Esophagus squamous epithelium (tissue), 4 donors: ENCODE data around the gene SPP1.

Experiments used
- POLR2A ChIP-seq, 4 donors: fragments of 450-650 bp; IDR thresholded peaks; one replicate each; pipeline ENCODE4 v1.6.1; 2017; ENCODE audit warnings: antibody characterized with exemption in 4 of 4, mild to moderate bottlenecking in 4 of 4, moderate library complexity in 3 of 4
- TF ChIP-seq, protein P1 (sequence below), 6 experiments: fragments of 450-650 bp in 4 of 6; fragments of 200-600 bp in 2 of 6; sonication (generic) in 2 of 6; IDR thresholded peaks; one replicate each; pipeline ENCODE4 v1.5.1; 2016 to 2019; ENCODE audit warnings: antibody characterized with exemption in 6 of 6, mild to moderate bottlenecking in 4 of 6, moderate library complexity in 4 of 6

DNA sequence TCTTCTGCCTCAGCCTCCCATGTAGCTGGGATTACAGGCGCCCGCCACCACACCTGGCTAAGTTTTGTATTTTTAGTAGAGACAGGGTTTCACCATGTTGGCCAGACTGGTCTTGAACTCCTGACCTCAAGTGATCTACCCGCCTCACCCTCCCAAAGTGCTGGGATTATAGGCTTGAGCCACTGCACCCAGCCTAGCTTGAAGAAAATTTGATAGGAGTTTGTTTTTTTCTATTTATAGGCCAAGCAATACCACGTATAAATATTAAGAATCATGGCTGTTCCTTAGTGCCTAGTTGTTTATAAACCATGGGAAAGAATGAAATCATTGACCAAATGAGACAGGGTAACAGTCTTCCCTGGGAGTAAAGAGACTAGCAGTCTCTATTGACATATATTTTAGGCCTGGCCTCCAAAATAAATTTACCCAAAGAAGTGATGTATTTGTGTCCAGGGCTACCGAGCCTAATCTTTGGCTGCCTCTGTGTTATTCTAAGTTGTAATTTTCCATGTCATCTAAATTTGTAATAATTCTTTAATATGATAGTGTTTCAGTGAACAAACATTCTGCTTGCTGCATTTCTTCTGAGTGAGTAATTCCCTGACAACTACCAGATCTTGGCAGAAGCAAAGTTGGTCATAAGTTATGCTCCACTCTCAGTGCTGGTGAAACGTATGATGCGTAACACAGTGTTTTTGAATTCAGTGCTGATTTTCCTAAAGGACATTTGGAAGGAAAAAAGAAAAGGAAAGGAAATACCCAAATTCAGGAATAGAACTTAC lies 42.2 kb downstream of the SPP1 start:
- TF ChIP-seq, protein P1, sequence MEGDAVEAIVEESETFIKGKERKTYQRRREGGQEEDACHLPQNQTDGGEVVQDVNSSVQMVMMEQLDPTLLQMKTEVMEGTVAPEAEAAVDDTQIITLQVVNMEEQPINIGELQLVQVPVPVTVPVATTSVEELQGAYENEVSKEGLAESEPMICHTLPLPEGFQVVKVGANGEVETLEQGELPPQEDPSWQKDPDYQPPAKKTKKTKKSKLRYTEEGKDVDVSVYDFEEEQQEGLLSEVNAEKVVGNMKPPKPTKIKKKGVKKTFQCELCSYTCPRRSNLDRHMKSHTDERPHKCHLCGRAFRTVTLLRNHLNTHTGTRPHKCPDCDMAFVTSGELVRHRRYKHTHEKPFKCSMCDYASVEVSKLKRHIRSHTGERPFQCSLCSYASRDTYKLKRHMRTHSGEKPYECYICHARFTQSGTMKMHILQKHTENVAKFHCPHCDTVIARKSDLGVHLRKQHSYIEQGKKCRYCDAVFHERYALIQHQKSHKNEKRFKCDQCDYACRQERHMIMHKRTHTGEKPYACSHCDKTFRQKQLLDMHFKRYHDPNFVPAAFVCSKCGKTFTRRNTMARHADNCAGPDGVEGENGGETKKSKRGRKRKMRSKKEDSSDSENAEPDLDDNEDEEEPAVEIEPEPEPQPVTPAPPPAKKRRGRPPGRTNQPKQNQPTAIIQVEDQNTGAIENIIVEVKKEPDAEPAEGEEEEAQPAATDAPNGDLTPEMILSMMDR (IDR thresholded peaks at IDR 0.05), result no peak
- TF ChIP-seq POLR2A (IDR thresholded peaks at IDR 0.05), result no peak
